Endothelial cell of umbilical vein (primary cell): ENCODE measurements around the gene ABCC4. TPM values are rescaled to one million over a fixed set of nuclear protein-coding genes. Genes with fewer than 3 reads are reported as not detected.
"Not testable (repeated sequence)": the region's sequence is repeated elsewhere in the genome, so short reads cannot be mapped to it uniquely, and the experiment has no call there.

Source experiments
- BruUV-seq: library from RNA; stranded (reverse); fragments of 400-500 nt; replicated peaks from 2 replicates; lab custom pipeline; 2021; lab: Mats Ljungman, UMichigan
- CTCF ChIA-PET: fragments of 300-600, 350-600 bp; sonication (Branson Sonifier 250); formaldehyde crosslinking; loops from one replicate; lab custom pipeline; 2021; ENCODE audit warnings: antibody characterized with exemption, inconsistent platforms; lab: Charles Lee
- POLR2A ChIA-PET: fragments of 300-600, 350-600 bp; sonication (Branson Sonifier 250); formaldehyde crosslinking; loops from one replicate; lab custom pipeline; 2021; ENCODE audit warnings: antibody characterized with exemption, inconsistent platforms; lab: Charles Lee
- DNase-seq: peaks from one replicate; pipeline ENCODE4 v3.0.0-alpha.2; 2011; ENCODE audit warnings: low read depth, low spot score
- FAIRE-seq: peaks from 2 replicates; lab custom pipeline; 2011; peaks lifted over from hg19 to GRCh38; lab: Jason Lieb, UNC
- H2AFZ ChIP-seq: 2 replicates; pipeline ENCODE4 v1.6.0; 2012; ENCODE audit warnings: low read depth, low read length, control low read depth, inconsistent platforms
- H3K27ac ChIP-seq: 2 replicates; pipeline ENCODE4 v1.5.1; 2011; ENCODE audit warnings: low read depth, mild to moderate bottlenecking, control low read depth, low read length, moderate library complexity; ENCODE audit not compliant: insufficient read depth
- H3K27me3 ChIP-seq, 2 experiments: 2 replicates each; pipeline versions ENCODE4 v1.6.0 to v1.6.1; 2011; ENCODE audit warnings: low read length in 2 of 2, mixed read lengths in 1 of 2; ENCODE audit not compliant: control insufficient read depth in 2 of 2, insufficient read depth in 2 of 2
- H3K36me3 ChIP-seq, 2 experiments: 2 replicates in 1 of 2; 3 replicates in 1 of 2; pipeline ENCODE4 v1.5.1; 2011; ENCODE audit warnings: low read length in 2 of 2, mild to moderate bottlenecking in 1 of 2, moderate library complexity in 1 of 2; ENCODE audit not compliant: control insufficient read depth in 2 of 2, insufficient read depth in 2 of 2; ENCODE audit errors: extremely low read depth in 1 of 2
- H3K4me1 ChIP-seq: 3 replicates; pipeline ENCODE4 v1.5.1; 2011; ENCODE audit warnings: mild to moderate bottlenecking, low read length; ENCODE audit not compliant: control insufficient read depth, insufficient read depth; ENCODE audit errors: extremely low read depth
- H3K4me2 ChIP-seq: 2 replicates; pipeline ENCODE4 v1.6.1; 2011; ENCODE audit warnings: low read length, control low read depth, mixed read lengths; ENCODE audit not compliant: insufficient read depth
- H3K4me3 ChIP-seq, 3 experiments: fragments of 200-600 bp in 1 of 3; sonication (generic), shearing (Covaris generic) in 1 of 3; replicated peaks in 1 of 3; 2 replicates each; pipeline ENCODE4 v1.5.1; 2011 to 2016; ENCODE audit warnings: control low read depth in 3 of 3, low read length in 3 of 3, mild to moderate bottlenecking in 2 of 3, inconsistent platforms in 1 of 3, low read depth in 1 of 3, moderate library complexity in 1 of 3; ENCODE audit not compliant: insufficient read depth in 1 of 3
- H3K79me2 ChIP-seq: 2 replicates; pipeline ENCODE4 v1.6.0; 2012; ENCODE audit warnings: low read length, inconsistent platforms; ENCODE audit not compliant: control insufficient read depth, insufficient read depth
- H3K9ac ChIP-seq: replicated peaks from 2 replicates; pipeline ENCODE3; 2011; ENCODE audit warnings: low read length, control low read depth; ENCODE audit not compliant: insufficient read depth; ENCODE audit errors: extremely low read depth
- H3K9me1 ChIP-seq: replicated peaks from 3 replicates; pipeline ENCODE4 v1.6.0; 2011; ENCODE audit warnings: mild to moderate bottlenecking, low read length; ENCODE audit not compliant: control insufficient read depth, insufficient read depth; ENCODE audit errors: extremely low read depth
- H3K9me3 ChIP-seq: replicated peaks from 2 replicates; pipeline ENCODE4 v1.5.1; 2012; ENCODE audit warnings: low read length, inconsistent platforms; ENCODE audit not compliant: control insufficient read depth, insufficient read depth
- H4K20me1 ChIP-seq: replicated peaks from 2 replicates; pipeline ENCODE3; 2011; ENCODE audit warnings: mild to moderate bottlenecking, low read length; ENCODE audit not compliant: control insufficient read depth, insufficient read depth; ENCODE audit errors: extremely low read depth
- FOS ChIP-seq: IDR thresholded peaks from 2 replicates; pipeline ENCODE4 v1.6.1; 2011; ENCODE audit warnings: mild to moderate bottlenecking, low read length, moderate library complexity, borderline replicate concordance; ENCODE audit not compliant: insufficient read depth
- POLR2A ChIP-seq: IDR thresholded peaks from 2 replicates; pipeline ENCODE4 v1.6.1; 2012; ENCODE audit warnings: low read depth, mild to moderate bottlenecking, control low read depth, low read length
- POLR2AphosphoS5 ChIP-seq: IDR thresholded peaks from 2 replicates; pipeline ENCODE4 v1.6.1; 2012; ENCODE audit warnings: low read depth, mild to moderate bottlenecking, control low read depth, low read length, moderate library complexity; ENCODE audit not compliant: insufficient read depth
- dilution Hi-C: fragments of 300-500 bp; cut with MboI; formaldehyde crosslinking; loops from one replicate; pipeline ENCODE4 v1.15.0; 2019; ENCODE audit warnings: low sequenced_read_pairs; ENCODE audit not compliant: extremely low pct_ligation_motif_present
- intact Hi-C: fragments of 100-400 bp; cut with micrococcal nuclease; formaldehyde crosslinking; loops from one replicate; pipeline ENCODE4 v1.10.0; 2022
- polyA plus RNA-seq, 4 experiments: library from polyadenylated mRNA; depleted of rRNA in 3 of 4; stranded (reverse) in 3 of 4; unstranded in 1 of 4; fragments of >200 nt; gene quantifications; 2 replicates each; pipeline versions ENCODE4 v1.2.1 to v1.2.3, GENCODE V29; 2011 to 2012; ENCODE audit warnings: missing spikeins in 1 of 4
- total RNA-seq: library from RNA; stranded (reverse); gene quantifications from 2 replicates; pipeline ENCODE4 v1.2.3, GENCODE V29; 2021

ABCC4 gene
- total and polyA plus RNA-seq, 2 donors (not counting 3 experiments of a cell fraction or from before 2014, with no cell fraction given), result 9.2 to 15.9 TPM

- no peak overlapping the region for H3K9ac ChIP-seq
- intact Hi-C loops, result no loop called here
- no peaks in the 10 kb centered on the region for H3K9me3 ChIP-seq
- no peak overlapping the region for H3K4me3 ChIP-seq
- POLR2A ChIA-PET, result no interaction called here
- CTCF ChIA-PET, result no interaction called here
- TF ChIP-seq FOS (no peak), POLR2A (no peak), POLR2AphosphoS5 (no peak)
- dilution Hi-C loops, result no loop called here
- H3K79me2 ChIP-seq, result no peaks in the 10 kb centered on the region
- H3K27me3 ChIP-seq, result no peaks in the 10 kb centered on the region
- no peak overlapping the region for H3K4me2 ChIP-seq
- DNase-seq, result no peak
- no peaks in the 10 kb centered on the region for H3K4me1 ChIP-seq
- no peak overlapping the region for H2AFZ ChIP-seq
- H3K27ac ChIP-seq, result no peak overlapping the region
- no peaks in the 10 kb centered on the region for H4K20me1 ChIP-seq
- H3K9me1 ChIP-seq, result no peaks in the 10 kb centered on the region
- BruUV-seq, result no TSS peak
- H3K36me3 ChIP-seq, result peaks cover 2 to 4% of the 10 kb centered on the region in 2 experiments
- FAIRE-seq, result no peak
These were observed 133.1 kb downstream of the ABCC4 start for GRCh38 chr13:95168191-95168590.

DNA sequence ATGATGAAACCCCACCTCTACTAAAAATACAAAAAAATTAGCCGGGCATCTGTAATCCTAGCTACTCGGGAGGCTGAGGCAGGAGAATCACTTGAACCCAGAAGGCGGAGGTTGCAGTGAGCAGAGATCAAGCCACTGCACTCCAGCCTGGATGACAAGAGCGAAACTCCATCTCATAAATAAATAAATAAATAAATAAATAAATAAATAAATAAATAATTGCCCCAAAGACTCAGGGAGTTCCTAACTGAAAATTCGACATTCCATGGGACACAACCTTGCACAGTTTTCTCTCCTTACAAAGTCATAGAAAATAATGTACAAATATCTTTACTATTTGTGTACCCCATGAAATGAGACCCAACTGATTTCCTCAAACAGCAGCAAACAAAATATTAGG is 134.2 kb downstream of the ABCC4 start:
- CTCF ChIA-PET, dilution Hi-C loops, H3K36me3 ChIP-seq: not testable (repeated sequence)

More for the DNA sequence above, 134.2 kb downstream of the ABCC4 start:
- H3K9me3 ChIP-seq, H3K9me1 ChIP-seq, H3K4me1 ChIP-seq, BruUV-seq, H2AFZ ChIP-seq, H3K9ac ChIP-seq, intact Hi-C loops, POLR2A ChIA-PET, H3K4me3 ChIP-seq, H4K20me1 ChIP-seq, H3K79me2 ChIP-seq, DNase-seq, FAIRE-seq, H3K4me2 ChIP-seq, H3K27ac ChIP-seq, H3K27me3 ChIP-seq: not testable (repeated sequence)
